Embryonic facial prominence (tissue), 1 donor: ENCODE data around the gene ITPRIP.

Source experiments
- DNase-seq: peaks from one replicate; pipeline ENCODE4 v3.0.0-alpha.2; 2016; ENCODE audit errors: extremely low spot score

ITPRIP gene

DNA sequence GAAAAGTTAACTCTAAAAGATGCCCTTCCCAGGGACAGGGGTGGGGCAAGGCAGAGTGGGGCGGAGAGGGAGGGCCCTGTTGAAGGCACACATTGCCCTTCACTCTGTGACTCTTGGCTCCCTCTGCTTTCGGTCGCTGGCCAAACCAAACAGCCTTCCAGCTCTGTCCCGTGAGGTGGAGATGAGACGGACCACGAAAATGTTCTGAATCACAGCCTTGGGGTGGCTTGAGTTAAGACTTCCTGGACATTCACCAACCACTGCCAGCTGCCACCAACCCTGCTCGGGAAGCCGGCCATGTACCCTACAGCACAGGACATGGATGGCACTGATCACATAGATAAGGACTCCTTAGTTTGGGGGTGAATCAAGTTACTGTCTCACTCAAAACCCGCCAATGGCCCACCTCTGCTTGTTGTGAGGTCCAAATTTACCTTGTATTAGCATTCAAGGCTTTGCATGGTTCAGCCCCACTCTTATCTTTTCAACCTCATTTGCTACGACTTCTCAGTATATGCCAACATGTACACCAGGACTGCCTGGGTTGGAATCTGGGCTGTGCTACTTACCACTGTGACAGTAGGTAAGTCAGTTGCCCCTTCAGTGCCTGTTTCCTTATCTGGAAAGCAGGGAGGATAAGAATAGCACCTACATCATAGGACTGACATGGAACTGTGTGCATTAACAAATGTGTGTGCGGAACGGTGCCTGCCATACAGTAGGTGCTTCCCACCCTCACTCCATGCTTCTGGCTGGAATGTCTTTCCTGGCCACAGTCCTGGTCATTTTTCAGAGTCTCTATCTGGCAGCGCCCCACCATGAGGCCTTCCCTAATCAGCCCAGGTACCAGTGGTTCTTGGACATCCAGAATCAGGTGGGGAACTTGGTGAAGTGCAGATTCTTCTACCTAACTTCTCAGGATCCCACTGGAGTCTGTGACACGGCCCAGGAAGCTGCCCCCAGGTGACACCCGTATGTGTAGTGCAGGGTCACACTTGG lies 28.0 kb downstream of the ITPRIP start:
- DNase-seq: no peak

DNA sequence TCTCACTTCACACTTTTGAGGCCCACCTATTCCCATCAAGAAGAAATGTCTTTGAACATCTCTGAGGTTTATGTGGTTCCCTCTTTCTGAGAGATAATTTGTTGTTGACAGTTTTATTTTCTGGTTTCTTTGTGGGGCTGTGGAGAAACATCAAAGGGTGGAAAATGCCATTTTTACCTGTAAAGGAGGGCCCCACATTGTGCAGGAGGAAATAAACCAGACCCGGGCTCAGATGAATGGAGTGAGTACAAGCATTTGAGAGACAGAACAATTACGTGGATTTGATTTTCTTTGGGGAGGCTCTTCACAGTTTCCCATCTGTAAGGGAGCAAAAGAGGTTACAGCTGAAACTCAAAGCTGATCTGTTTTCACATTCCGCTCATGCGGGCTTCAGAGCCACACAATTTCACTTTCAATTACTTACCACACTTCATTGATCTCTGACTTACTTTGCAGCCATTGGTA lies 29.8 kb downstream of the ITPRIP start:
- no peak for DNase-seq

DNA sequence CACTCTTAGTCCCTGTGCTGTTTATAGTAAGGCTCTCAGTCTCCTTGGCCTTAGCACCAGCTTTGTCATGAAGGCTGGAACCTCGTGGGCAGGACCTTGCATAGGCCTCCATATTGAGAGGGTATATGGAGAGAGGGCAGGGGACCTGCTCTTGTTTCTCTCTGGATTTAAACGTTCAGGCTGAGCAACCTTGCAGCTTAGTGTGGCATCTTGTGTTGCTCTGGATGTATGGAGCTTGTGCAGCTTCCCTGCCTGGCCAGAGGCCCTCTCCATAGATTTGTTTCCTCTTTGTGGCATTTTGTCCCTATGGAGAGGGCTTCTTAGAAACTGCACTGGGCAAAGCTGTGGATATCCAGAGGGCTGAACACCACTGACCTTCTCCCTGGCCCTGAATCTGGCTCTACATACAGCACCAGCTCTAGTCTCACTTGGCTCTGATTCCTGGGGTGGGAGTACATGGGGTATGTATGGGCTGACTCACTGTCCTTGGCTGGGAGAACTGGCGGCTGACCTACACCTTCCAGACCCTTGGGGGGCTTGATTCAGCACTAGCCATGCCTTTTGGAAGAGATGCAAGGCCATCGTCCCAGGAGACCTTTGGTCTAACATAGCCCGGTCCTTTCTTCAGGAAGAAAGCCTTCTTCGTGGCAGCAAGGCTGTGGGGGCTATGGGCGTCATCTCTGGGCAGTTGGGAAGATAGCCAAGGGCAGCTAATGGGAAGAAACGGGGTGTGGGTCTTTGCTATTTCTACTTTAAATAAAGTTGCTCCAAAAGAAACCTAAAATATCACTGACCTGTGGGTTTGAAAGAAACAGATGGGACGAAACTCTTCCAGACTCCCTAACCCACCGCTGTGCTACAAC lies 30.5 kb downstream of the ITPRIP start:
- DNase-seq: no peak

DNA sequence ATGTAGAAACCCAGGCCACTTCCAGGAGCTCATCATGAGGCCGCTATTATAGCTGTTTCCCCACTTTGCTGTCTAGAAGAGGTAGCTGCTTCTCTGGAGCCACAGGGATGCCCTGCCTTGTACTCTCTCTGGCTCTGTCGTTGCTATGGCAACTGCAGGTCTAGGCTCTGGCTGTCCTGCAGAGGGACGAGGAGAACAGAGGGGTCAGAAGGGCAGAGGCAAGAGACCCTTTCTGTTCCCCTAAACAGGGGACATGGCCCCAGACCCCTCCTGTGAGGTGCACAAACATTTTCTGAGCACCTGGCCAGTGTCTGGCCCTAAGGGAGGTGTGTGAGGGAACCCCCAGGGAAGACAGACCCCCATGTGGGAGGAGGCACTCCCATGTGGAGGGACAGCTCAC lies 31.4 kb downstream of the ITPRIP start:
- DNase-seq: no peak

DNA sequence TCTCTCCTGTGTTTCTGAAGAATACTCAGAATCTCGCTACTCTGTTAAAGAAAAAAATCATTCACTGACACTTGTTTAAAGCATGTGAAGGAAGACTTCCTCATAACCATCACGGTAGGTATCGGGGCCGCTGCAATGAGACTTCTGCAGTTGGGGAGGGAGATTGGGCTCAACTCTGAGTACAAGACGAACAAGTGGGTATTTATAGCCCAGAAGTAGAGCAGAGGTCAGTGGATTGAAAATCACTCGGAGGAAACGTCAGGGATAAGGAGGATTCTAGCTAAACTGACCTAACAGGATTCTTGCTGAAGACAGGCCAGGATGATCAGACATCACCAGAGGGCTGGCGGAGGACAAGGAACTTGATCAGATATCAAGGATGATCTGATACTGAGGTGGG lies 33.3 kb downstream of the ITPRIP start:
- DNase-seq: no peak

DNA sequence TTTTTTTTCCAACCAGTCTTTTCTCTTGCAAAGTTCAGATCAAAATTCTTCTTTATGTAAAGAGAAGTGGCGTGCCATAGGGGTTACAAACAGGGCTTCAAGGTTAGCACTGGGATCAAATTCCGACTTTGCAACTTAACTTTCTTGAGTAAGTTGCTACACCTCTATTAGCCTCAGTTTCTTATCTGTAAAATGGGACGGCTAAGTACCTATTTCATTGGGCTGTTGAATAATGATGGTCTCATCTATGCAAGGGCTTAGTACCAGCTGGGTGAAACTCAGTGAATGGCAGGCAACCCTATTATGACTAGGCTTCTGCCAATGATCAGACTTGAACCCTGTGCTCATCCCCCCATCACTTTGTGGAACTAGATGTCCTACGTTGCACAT lies 33.9 kb downstream of the ITPRIP start:
- DNase-seq: no peak

DNA sequence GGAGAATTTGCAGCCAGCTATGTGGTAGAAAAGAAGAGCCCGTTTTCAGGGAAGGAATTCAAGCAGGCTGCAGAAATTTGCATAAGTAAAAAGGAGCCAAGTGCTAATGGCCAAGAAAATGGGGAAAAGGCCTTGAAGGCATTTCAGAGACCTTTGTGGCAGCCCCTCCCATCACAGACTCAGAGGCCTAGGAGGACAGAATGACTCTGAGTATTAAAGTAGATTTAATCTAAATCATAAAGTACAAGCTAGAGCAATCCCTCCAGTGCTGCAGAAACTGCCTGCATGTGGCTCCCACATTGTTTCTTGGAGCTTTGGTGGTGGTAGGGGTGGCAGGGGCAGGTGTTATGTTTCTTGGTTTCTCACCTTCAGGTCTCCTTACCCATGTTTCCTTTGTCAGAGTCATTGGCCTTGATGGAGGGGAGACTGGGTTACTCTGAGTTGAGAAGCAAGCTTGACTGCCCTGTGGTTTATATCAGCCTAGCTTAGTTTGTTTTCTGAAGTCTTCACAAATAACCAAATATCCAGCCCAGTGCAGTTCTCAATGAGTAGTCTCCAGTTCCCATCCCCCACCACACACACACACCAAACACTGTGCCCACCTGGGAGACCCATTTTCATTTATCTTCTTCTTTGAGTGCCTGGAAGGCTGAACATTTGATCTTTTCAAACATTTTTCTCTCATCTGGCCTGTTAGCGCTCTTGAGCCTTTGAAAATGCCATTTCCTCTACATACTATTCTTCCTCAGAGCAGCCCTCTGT lies 34.5 kb downstream of the ITPRIP start:
- no peak for DNase-seq

DNA sequence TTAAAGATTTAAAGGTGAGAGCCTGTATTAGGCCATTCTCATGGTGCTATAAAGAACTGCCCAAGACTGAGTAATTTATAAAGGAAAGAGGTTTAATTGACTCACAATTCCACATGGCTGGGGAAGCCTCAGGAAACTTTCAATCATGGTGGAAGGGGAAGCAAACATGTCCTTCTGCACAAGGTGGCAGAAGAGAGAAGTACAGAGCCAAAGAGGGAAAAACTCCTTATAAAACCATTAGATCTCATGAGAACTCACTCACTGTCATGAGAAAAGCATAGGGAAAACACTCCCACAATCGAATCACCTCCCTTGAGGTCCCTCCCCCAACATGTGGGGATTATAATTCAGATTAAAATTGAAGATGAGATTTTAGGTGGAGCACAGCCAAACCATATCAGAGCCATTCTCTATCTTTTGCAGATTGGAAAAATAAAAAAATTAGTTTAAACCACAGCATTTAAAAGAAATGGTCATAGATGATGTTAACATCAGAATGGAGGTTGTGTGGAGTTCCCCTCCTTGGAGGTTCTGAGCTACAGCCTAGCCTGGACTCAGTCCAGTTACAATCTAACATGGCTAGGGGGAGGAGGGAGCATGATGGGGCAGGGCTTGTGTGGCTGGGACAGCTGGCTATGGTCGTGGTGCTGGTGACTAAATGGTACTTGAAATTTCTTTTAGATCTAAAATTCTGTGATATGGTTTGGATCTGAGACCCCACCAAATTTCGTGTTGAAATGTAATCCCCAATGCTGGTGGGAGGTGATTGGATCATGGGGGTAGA lies 36.2 kb downstream of the ITPRIP start:
- DNase-seq: no peak

DNA sequence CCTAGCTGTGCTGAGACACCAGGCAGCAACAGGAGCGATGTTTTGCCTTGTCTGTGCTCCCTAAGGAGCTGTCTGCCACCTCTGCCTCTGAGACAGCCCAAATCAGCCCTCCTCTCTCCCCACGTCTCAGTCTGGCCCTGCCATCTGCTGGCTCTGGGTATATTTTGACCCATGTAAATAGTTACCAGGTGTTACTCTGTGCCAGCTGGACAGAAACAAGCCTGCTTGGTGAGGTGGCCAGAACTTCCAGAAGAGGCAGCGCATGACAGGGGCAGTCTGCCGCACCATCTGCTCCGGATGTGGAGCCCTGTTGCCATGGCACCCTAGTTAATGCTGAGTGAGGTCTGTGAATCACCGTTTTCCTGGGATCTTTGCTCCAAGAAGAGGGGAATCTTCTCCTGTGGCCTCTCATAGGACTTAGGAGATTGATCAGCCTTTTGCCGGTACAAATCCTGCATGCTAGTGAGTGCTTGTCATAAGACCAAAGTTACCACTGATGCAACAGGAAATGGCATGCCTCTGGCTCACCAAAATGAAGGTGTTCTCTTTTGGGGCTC lies 37.5 kb downstream of the ITPRIP start:
- DNase-seq: no peak

DNA sequence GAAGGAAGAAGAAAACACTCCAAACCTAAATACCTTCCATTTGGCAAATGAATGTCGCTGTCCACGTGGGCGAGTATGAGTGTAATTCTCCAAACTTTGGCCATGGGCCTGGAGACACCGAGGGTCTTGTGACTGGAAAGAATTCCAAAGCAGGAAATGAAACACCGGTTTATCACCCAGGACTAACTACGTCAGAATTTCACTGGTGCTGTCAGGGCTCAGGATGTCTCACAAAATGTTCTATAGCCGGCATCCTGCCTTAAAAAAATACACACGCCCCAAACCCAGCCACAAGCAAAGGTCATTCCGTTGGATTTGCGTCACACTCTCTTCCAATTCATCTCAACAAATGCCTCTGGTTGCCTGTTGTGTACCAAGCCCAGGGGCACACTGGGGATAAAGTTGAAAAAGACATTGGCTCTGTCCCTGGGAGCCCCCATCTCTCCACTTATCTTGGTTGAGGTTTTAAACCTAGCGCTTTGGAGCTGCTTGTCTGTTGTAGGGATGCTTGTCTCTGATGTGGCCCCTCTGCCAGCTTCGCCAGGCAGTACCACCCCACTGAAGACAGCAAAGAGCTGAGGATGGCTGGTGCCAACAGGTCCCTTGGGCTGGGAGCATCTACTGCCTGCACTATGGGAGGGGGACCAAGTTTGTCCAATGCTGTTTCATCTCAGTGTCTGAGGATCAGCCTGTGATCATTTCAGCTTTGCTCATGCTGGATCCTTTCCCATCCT lies 38.1 kb downstream of the ITPRIP start:
- no peak for DNase-seq

DNA sequence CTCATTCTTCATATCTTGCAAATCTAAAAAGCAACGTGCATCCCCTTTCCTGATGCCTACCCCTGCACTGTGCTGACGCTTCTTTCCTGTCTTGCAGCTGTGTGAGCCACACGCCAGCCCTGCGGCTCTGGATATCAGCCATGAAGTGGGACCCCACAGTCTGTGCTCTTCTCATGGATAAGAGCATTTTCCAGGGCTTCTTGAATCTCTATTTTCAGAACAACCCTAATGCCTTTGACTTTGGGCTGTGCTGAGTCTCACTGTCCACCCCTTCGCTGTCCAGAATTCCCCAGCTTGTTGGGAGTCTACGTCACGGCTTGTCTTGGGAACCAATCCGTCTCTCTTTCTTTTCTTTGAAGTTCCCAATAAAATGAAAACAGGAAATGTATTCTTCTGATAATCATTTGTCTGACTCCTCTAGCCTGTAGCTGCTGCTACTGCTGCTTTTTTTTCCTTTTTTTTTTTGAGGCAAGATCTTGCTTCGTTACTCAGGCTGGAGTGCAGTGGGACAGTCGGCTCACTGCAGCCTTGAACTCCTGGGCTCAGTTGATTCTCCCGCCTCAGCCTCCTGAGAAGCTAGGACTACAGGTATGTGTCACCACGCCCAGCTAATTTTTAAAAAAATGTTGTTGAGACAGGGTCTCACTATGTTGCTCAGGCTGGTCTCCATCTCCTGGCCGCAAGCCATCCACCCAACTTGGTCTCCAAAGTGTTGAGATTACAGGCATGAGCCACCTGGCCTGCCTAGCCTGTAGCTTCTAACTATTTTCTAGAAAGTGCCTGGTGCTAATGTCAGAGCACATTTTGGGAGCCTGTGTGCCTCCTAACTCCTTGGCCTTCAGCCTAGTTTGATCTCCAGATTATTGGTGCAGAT lies 39.0 kb downstream of the ITPRIP start:
- DNase-seq: no peak

DNA sequence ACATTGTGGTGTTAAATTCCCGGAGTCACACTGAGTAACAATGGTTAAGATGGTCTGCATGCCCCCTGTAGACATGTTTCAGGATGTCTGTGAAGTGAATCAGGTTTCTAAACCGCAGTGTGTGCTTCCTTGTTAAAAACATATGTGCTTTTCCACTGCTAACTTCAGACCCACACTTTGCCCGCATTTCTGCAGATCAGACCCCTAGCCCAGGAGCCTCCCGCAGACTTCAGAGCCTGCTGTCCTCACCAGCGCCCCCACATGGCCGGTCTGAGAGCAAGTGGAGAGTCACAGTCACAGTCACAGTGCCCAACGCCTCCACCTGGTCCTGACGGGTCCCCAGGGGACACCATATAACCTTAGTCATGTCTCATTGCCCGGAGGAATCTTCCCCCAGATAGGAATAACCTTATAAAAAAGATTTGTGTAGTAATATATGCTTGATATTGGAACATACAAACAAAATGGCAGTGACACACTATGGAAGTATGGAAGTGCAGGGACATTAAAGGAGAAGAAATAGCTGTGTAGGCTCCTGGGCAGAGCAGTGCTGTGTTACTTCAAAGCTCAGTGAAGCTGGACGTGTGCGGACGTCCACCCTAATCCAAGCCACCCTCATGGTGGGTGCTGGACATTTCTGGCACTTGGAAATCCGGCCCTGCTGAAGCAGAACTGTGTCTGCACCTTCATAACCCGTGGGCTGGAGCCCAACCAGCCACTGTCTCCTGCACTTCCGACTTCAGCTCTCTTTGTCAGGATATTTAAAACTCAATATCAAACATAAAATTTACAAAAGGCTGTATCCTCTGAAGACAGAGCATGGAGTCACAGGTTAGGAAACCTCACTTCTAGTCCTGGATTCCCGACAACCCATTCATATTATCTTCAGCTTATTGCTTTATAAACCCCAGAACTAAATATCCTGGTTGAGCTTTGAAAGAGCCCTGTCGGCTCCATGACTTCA lies 40.3 kb downstream of the ITPRIP start:
- no peak for DNase-seq

DNA sequence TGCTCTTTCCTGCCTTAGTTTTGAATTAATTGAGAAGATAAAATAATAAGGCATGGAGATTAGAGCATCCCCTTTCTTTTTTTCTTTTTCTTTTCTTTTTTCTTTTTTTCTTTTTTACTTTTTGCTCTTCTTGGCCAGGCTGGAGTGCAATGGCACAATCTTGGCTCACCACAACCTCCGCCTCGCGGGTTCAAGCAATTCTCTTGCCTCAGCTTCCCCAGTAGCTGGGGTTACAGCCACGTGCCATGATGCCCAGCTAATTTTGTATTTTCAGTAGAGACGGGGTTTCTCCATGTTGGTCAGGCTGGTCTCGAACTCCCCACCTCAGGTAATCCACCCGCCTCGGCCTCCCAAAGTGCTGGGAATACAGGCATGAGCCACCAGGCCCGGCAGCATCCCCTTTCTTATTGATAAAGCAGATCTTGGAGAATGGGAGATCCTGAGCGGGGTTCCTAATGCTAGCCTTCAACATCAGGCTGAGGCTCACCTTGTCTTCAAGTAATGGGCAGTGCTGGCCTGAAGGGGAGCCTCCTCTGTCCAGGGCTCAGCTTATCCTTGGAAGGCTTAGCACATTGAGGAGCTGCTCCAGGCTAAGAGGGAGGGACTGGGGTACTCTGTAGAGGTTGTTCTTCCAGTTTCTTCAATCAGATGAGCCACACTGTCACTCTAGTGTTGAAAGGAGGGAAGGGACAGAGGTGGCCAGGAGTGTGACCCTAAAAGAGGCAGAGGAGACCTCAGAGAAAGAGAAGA lies 41.4 kb downstream of the ITPRIP start:
- DNase-seq: no peak

DNA sequence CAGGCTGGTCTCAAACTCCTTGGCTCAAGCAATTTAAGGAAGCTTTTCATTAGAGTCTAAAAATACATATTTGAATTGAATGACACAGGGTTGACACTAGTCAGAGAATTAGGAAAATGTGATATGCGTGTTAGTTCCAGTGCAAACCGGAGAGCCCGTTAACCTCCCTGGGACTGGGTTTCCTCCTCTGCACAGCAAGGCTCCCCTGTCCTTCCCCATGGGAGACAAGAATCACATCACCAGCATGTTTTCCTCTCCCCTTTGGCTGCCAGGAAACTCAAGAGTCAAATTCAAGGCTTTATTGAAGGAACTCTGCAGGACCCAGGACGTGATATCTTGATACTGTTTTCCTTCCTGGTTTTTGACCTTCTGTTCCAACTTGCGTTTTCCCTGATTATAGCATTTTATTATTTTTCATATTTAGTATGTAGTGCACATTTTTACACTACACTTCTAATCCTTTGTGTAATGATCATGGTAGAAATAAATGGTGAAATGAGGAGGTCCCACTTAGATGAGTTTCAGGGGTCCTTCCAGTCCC lies 44.4 kb downstream of the ITPRIP start:
- DNase-seq: no peak

DNA sequence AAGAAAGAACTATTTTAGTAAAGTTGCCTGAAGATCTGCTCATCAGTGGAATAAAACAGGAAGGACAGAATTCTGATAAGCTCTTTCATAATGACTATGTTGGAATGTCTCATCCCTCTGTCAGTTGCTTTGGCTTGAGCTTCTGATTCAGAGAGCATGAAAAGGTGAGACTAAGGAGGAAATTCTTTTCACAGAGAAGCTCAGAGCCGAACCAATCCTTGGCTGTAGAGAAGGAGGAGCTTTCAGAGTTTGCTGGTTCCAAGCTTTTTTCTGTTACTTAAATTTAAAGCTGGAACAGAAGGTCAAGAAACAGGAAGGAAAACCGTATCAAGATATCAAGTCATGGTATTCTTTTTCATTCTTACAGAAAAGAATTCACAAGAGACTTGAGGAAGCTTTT lies 45.3 kb downstream of the ITPRIP start:
- DNase-seq: no peak

DNA sequence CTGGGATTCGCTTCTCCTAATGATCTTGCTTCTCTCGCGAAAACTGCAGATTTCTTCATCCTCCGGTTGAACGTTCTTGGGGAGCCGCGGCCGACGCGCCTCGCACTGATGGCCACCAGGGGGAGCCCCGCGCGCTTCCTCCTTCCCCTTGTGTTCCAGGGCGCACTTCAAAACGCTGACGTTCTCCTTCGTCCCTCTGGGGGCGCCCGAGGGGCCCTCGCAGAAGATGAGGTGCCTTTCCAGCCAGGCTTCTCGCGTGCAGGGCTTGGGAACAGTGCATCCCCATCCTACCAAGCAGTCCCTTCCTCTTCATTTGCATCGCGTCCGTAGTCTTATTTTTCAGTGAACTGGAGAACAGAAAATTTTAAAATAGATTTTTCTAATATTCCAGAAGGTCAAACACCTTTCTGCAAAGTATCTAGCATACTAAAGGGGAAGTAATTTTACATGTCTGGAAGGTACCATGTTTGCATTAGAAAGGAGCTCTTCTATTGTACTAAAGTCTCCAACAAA lies 46.8 kb downstream of the ITPRIP start:
- peak; percentile 81 for DNase-seq

DNA sequence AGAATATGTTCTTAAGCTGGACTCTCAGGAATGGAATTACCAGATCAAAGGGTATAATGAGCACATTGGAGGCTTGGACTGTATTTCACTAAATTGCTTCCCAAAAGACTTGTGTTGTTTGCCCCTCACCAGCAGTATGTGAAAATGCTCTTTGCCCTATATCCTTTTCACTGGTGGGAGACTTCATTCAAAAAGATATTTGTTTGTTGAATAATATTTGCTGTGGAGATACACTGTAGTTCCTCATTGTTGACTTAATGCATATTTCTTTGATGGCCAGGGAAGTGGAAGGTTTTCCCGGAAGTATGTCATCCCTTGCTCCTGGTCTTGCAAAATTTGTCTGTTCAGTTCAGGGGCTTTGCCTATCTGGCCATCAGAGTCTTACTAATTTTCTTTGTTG lies 49.9 kb downstream of the ITPRIP start:
- DNase-seq: no peak
